LHCN-M2 (cell line): ENCODE data around the gene CHML. TPM values are rescaled to one million over a fixed set of nuclear protein-coding genes. Genes with fewer than 3 reads are reported as not detected.
"Not testable (repeated sequence)": the region's sequence is repeated elsewhere in the genome, so short reads cannot be mapped to it uniquely, and the experiment has no call there.

Experiments used
- DNase-seq: peaks from one replicate; pipeline ENCODE4 v3.0.0-alpha.2; 2012; ENCODE audit warnings: low read depth
- polyA plus RNA-seq: library from polyadenylated mRNA; unstranded; fragments of >200 nt; gene quantifications from one replicate; pipeline ENCODE4 v1.2.1, GENCODE V29; 2012; ENCODE audit warnings: missing spikeins
- total RNA-seq: library from RNA; depleted of rRNA; stranded (reverse); fragments of >200 nt; gene quantifications from 2 replicates; pipeline ENCODE4 v1.2.3, GENCODE V29; 2014; rRNA removed

Gene CHML
- total RNA-seq = 8.7 and 10.4 TPM in 2 replicates
- 2.3 TPM for polyA plus RNA-seq

DNA sequence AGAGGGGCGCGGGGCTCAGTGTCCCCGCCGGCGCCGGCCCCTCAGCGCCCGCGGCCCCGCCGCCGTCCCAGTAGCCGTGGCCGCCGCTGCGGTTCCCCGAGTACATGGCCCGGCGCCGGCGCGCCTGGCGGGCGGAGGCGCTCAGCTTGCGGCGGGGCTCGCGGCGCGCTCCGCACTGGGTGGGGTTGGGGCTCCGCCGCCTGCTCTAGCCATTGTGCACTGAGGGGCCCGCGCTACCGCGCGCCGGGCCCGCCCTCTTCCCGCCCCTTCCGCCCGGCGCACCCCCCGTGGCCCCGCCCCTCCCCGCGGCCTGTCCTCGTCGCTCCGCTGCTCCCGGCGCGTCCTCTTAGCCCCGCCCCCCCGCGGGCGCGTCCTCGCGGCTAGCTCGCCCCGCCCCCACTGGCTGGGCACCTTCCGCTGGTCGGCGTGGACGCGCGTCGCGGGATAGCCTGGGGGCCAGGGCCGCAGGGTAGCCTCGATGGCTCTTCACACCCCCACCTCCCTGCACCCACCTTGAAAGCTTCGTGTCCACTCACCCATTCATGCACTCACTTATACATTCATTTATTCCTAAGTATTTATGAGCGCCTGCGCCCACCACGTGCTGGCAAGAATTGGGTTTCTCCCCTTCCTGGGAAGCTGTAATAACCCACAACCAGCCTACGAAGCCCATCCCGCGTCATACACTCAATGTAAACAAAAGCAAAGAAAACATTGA, at the start of gene CHML, which contains the start of gene OPN3:
Gene CHML, minus strand, starts transcription at position 221 of the 718 bp plus-strand sequence. CDS start 4,603 bp downstream, outside the sequence.
Gene OPN3, minus strand, starts transcription at position 221 of the 718 bp plus-strand sequence. Its CDS starts 115 bp downstream, at position 106.
- peak; percentile 79 for DNase-seq

- peak; percentile 67 for DNase-seq
Measured at GRCh38 chr1:241688940-241689368, 48.8 kb upstream of the CHML start.

DNA sequence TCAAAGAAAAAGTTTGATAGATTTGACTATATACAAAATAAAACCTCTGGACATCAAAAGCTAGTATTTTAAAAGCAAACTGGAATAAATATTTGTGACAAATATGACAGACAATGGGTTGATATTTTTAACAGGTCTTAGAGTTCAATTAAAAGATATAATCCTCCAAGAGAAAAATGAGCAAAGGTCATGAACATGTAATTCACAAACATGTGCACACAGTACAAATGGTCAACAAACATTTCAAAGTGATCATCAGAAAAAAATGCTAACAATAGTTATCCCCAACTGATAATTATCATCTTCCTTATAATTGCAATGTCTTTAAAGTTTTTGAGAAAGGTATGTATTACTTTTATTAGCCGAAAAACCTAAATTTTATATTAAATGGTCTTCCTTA, 43.9 kb upstream of the CHML start:
- no peak for DNase-seq

- DNase-seq = no peak
Measured at GRCh38 chr1:241682921-241683320, 42.8 kb upstream of the CHML start.

GRCh38 chr1:241681861-241682448, 41.8 kb upstream of the CHML start:
- not testable (repeated sequence) for DNase-seq

GRCh38 chr1:241679961-241680360, 39.8 kb upstream of the CHML start:
- DNase-seq = no peak

- no peak for DNase-seq
Measured at GRCh38 chr1:241679404-241679803, 39.2 kb upstream of the CHML start.

- DNase-seq = no peak
Measured at GRCh38 chr1:241678536-241678935, 38.4 kb upstream of the CHML start.

GRCh38 chr1:241677201-241677600, 37.0 kb upstream of the CHML start:
- no peak for DNase-seq

GRCh38 chr1:241675983-241676382, 35.8 kb upstream of the CHML start:
- no peak for DNase-seq

GRCh38 chr1:241674805-241675384, 34.7 kb upstream of the CHML start:
- DNase-seq = no peak

DNA sequence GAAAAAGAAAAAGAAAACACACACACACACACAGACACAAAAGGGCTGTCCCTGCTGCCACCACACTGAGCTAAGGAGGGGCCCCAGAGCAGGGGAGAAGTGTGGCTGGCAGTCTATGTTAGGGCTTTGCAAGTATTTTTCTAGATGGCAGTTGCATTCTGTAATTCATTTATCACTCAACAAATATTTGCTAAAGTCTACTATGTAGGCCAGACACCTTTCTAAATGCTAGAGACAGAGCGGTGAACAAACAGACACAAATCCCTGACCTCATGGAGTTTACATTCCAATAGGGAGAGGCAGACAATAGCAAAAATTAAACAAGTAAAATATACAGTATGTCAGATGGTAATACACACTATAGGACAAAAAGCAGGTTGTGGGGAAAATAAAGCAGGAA, 32.1 kb upstream of the CHML start:
- no peak for DNase-seq

- DNase-seq = no peak
Measured at GRCh38 chr1:241666419-241666818, 26.2 kb upstream of the CHML start.

DNA sequence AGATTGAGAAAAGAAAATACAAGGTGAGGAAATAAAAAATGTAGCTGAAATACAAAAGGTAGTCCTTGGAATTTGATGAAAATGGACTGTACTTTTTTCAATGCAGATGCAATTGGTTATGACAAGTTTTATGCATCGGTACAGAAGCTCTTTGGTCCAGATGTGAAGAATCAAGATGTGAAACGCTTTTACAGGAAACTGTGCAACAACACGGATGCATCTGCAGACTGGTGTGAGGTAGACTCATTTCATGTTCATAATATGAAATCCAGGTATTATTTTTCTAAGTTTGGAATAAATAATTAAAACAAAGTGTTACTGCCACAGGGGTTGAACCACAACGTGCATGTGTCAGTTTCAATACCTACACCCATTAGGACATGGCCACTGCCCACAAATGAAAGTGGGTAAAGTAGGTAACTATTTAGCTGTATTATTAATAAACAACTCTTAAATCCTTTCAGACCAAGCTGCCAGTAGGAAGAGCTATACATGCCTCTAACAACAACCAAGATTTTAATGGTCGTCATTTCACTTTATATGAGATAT, 20.3 kb upstream of the CHML start:
- DNase-seq = no peak

- not testable (repeated sequence) for DNase-seq
Measured at GRCh38 chr1:241659016-241659415, 18.8 kb upstream of the CHML start.

DNA sequence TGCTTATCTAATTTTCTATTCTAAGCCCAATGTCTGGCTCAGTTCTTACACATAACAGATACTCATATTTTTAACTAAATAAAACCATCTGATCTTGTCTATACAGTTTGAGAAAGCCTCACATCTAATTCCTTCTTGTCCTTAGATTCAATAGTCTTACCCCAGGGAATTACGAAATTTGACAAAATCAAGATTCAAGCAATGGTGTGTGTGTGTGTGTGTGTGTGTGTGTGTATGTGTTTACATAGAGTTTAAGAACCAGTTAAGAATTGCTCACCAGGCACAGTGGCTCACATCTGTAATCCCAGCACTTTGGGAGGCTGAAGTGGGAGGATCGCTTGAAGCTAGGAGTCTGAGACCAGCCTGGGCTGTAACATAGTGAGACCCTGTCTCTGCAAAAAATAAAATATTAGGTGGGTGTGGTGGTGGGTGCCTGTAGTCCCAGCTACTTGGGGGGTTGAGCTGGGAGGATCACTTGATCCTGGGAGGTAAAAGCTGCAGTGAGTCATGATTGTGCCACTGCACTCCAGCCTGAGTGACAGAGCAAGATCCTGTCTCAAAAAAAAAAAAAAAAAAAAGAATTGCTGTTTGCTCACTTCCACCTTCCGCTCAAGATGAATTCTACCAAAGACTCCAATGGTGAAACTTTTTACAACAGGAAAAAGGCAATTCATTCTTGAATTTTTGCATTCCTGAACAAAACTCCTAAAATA, 18.1 kb upstream of the CHML start:
- DNase-seq = no peak

GRCh38 chr1:241654641-241655040, 14.5 kb upstream of the CHML start:
- no peak for DNase-seq

DNA sequence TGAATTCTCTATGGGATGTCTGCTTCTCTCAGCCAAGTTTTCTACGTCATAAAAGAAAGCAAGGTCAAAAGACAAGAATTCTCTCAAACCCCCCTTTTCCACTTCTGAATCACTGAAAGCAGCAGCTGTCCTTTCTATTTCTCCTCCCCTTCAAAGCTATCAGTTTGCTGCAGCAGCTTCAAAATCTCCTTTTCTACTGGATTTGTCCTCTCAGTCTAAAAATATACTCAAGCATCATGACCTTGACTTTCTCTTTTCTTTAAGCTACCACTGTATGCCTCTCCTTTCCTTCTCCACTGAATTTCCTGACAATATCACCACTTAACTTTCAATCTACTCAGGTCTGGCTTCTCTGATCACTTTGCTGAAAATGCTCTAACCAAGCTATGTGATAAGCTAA, 13.8 kb upstream of the CHML start:
- peak; percentile 74 for DNase-seq

GRCh38 chr1:241652012-241652411, 11.8 kb upstream of the CHML start, which contains the start of gene WDR64:
Gene WDR64 (plus strand): TSS chr1:241652281. CDS start chr1:241652485, 204 bp downstream.
- no peak for DNase-seq

DNA sequence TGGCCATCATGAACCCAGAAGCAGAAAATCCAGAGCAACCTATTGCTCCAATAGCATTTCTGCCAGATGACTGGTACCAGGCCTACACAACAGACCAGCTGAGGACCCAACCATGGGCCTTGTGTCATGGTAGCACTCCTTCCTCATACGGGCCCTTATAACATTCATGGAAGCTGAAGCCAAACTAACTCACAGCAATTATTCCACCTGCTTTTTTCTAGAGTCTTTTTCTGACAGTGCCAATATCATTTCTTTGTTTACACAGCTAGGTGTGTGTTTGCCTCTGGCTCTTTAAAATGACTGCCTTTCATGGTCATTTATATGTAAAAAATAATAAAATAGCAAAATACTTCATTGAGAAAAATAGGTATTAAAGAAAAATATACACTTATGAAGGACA, 8.0 kb upstream of the CHML start:
- DNase-seq = no peak

- DNase-seq = peak; percentile 66
Measured at GRCh38 chr1:241647658-241648057, 7.5 kb upstream of the CHML start.

GRCh38 chr1:241646201-241646600, 6.0 kb upstream of the CHML start:
- no peak for DNase-seq
